GM19463 (cell line): Measurements from ENCODE around the gene PRR29.

Source experiments
- ATAC-seq: cut with Tn5 transposase; IDR thresholded peaks from one replicate; pipeline ENCODE4 v1.9.1; 2021; ENCODE audit warnings: mild to moderate bottlenecking, moderate library complexity; ENCODE audit not compliant: unreplicated experiment

The PRR29 gene

DNA sequence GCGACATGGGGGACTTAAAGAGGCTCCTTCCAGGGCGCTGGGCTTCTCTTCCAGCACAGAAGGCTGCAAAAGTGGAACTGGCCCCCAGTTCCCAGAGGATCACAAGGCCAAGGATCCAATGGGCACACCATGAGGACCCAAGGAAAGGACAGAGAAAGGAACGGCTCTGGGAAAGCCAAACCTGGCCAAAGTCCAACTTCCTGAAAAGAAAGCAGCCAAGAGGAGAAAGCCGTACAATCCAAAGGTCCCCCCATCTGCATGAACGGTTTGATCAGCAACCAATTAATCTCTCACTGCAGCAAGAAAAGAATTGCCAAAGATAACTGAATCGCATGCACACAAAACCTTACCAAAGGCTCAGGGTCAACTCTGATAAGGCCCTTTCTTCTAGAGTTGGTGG, 42.1 kb downstream of the PRR29 start:
- no peak for ATAC-seq

DNA sequence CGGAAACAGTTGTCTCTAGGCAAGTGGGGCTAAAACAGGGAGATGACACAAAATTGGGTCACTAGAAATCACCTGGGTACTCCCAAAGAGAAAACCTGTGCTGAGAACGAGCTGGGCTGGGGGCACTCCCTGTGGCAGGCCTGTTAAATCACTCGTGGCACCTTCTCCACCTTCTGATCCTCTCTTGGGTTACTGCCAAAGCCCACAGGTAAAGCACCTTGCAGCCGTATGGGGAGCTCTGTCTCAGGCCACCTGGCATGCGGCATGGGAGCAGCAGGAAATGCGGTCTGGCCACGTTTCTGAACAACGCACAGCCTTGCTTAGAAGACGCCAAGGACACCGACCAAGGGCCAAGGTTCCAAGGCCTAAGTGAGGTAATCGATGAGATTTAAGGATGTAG, 43.8 kb downstream of the PRR29 start:
- no peak for ATAC-seq

DNA sequence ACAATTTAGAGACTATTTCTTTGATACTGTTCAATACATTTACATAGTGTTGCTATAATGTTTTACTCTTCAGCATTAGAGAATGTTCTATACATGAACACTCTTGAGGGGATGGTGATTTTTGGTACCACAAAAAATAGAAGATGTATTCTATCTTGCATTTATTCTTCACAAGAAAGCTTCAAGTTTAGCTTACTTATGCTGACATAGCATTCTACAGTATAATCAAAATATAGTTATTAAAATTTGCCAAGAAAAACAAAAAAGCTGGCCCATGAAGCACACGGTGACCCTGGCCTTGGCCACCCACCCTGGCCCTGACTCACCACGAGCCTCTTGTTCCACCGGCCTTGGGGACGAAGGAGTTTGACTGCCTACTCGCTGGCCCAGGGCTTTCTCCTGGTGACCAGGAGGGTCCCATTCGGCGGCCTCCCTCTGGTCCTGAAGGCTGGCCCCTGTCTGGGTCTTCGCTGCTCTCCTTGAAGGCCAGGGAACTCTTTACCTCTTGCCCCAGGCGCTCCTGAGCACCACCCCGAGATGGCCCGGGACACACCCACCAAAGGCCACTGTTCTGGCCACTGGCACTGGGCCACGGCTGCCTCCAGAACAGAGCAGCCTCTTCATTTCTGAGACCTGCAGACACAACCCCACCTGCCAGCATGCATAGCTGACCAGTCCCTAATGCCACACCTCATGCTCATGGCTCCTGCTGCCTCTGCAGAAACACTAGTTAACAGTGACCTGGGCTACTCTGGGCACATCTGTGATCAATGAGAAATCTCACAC, 44.7 kb downstream of the PRR29 start:
- ATAC-seq, result no peak

DNA sequence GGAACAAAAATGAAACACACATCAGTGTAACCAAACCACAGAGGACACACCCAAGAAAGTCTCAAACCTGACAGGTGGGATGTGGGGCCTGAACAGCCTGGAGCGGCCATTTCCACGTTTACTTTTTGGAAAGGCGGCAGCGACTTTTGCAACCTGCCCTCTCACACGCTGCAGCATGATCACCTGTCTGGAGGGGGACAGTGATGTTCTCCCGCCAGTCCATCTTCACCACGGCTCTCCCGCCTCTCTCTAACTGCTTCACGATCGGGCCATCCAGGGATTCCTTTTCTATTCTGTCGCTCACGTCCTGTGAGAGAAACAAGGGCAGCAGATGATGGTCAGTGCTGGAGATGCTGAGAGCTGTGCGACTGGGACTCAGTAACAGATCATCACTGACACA, 47.0 kb downstream of the PRR29 start:
- no peak for ATAC-seq

DNA sequence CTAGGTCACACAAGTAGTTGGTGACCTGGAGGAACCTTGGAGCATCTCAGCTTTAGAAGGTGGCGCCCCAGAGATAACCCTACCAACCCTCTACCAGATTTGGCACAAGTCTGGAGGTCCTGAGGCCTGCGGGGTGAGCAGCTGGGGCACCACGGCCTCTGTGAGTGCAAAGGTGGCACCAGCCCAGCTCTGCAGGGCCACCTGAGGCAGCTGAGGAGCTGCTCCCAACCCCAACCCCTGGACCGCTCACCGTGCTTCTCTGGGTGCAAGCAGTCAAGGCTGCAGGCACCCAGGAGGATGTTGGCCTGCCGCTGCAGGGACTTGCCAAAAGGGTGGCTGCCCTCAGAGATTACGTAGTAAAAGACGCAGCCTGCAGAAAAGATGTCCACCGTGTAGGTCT, 50.7 kb downstream of the PRR29 start:
- no peak for ATAC-seq

DNA sequence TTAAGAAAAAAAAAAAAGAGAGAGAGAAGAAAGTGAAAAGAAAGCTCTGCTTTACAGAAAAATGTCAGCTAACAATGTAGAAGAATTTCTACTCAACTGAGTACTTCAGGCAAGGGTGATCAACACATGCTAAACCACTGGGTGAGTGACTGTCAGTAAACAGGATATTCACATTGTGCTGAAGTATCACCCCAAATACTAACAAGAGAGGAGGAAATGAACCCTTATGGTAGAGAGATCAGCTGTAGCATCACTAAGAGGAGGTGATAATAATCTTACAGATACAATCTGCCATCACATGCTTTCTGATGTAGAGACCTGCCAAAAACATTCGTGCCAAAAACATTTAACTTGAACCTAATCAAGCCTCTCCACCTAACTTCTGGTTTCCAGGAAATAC, 53.0 kb downstream of the PRR29 start:
- no peak for ATAC-seq

DNA sequence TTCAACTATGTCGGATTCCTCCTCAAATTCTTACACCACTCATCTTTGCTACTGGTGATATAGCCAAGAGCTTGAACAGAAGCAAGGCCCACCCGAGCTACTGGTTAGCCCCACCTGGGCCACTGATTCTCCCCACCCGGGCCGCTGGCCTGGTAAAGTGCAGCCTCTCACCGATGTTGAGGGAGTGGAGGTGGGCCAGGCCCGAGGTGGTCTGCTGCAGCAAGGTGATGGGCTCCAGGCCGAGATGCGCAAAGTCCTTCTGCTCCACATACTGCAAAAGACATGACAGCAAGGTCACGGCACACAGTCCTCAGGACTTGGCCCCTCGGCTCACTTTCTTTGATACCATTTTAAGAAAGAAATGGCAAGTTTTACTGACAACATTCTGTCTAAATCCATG, 55.0 kb downstream of the PRR29 start:
- ATAC-seq, result no peak
